HG02840 (cell line): ENCODE data around the gene SSBP2.
"Not testable (repeated sequence)": the region's sequence is repeated elsewhere in the genome, so short reads cannot be mapped to it uniquely, and the experiment has no call there.

Source experiments
- ATAC-seq: cut with Tn5 transposase; IDR thresholded peaks from one replicate; pipeline ENCODE4 v1.9.1; 2021; ENCODE audit warnings: mild to moderate bottlenecking, moderate library complexity, moderate number of reproducible peaks; ENCODE audit not compliant: unreplicated experiment, low FRiP score

Gene SSBP2

DNA sequence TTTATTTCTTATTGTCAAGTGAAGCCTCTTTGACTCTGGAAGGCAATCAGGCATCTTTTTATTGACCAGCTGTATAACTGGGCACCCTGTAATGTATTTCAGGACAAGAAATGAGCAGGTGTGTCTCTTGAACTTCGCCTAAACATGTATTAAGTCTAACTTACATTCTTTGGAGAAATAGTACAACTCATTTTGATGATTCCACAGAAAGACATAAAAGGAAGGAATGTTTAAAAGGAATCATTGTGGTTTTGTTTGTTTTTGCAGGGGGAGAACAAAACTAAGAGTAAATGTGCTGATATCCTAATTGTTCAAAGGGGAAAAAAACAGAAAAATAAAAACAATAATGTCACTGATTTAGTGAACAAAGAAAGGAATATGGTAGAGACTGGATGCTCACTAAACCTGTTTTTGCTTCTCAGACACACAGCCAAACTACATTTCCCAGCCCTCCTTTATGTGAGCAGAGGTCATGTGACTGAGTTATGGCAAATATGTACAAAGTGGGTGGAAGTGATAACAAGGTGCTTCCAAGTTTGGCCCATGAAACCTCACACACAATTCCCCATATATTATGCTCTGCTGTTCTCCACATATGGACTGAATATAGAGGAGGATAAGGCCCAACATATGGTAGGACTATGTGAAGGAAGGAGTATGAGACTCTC, 206.4 kb downstream of the SSBP2 start:
- no peak for ATAC-seq

DNA sequence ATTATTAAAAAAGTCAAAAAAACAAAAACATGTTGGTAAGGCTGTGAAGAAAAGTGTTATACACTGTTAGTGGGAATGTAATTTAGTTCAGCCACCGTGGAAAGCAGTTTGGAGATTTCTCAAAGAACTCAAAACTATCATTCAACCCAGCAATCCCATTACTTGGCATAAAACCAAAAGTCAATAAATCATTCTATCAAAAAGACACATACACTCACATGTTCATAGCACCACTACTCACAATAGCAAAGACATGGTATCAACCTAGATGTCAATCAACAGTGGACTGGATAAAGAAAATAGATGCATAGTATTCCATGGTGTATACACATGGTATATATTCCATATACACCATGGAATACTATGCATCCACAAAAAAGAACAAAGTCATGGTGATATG, 208.7 kb downstream of the SSBP2 start:
- ATAC-seq, result no peak

DNA sequence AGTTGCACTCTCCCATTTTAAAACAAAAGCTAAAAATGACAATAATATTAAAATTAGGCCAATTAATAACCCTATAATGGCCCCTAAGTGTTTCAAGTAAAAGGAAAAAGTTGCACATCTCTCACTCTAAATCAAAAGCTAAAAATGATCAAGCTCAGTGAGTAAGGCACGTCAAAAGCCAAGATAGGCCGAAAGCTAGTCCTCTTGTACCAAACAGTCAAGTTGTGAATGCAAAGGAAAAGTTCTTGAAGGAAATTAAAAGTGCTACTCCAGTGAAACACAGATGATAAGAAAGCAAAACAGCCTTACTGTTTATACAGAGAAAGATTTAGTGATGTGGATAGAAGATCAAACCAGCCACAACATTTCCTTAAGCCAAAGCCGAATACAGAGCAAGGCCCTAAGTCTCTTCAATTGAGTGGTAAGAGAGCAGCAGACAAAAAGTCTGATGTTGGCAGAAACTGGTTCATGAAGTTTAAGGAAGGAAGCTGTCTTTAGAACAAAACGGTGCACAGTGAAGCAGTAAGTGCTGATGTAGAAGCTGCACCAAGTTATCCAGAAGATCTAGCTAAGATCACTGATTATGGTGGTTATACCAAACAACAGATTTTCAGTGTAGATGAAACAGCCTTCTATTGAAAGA, 212.9 kb downstream of the SSBP2 start:
- no peak for ATAC-seq

DNA sequence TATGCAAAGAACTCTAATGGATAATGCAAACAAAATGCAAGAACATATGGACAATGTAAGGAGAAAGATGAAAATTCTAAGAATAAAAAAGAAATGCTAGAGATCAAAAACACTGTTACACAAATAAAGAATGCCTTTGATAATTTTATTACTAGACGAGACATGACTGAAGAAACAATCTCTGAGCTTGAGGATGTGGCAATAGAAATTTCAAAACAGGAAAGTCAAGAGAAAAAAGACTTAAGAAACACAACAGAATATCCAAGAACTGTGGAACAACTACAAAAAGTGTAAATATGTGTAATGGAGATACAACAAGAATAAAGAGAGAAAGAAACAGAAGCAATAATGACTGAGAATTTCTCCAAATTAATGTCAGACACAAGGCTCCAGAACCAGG, 216.5 kb downstream of the SSBP2 start:
- ATAC-seq, result no peak

DNA sequence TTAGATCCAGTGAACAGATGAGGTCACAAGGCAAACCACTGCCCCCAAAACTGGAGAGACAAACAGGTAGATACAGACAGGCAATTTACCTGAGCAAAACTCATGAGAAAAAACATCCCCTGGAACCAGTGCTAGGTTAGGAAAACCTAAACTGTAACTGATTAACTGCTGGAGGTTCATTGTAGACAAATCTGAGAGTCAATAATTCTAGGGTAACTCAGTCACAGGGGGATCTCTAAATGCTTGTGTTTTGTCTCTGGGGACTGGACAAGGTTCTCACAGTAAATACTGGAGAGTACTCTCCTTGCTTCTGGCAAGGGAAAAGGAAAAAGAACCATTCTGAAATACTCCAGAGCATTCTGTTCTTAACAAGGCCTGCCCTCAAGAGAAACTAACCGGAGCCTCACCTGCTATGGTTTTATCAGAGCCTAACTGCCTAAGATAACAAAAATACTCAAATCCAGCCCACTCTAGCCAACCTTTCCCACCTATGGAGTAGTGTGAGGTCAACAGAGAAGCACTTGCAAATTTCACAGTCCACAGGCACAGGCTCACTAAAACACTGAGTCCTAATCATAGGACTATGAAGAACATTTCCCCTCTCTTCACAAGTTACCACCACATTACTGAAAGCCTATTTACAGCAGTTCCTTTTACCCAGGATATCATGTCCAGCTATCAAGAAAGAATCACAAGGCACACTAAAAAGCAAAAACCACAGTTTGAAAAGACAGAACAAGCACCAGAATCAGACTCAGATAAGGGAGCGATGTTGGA, 217.1 kb downstream of the SSBP2 start:
- ATAC-seq, result no peak

DNA sequence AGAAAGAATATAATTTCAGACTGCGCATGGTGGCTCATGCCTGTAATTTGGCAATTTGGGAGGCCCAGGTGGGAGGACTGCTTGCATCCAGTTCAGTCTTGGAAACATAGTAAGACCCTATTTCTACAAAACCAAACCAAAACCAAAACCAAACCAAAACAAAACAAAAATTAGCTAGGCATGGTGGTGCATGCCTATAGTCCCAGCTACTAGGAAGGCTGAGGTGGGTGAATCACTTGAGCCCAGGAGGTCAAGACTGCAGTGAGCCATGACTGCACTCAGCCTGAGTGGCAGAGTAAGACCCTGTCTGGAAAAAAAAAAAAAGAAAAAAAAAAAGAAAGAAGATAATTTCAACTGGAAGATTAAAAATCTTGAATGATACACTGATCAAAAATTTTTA, 220.0 kb downstream of the SSBP2 start:
- no peak for ATAC-seq

DNA sequence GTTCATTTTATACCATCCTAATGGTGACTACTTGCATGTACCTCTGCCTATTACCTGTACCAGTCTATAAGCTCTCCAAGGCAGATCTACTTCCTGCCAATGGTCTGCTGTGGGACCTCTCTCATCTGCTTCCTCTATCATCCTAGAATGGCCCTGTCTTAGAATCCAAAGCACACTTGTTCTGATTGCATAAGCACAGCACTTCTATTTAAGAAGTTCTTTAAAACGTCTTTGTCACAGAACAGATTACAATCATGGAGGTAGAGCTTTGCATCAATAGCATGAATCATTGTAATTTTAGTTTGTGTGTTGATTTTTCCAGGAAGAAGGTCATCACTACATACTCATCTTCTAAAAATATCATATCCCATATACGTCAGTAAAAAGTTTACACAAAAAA, 225.2 kb downstream of the SSBP2 start:
- ATAC-seq, result no peak

DNA sequence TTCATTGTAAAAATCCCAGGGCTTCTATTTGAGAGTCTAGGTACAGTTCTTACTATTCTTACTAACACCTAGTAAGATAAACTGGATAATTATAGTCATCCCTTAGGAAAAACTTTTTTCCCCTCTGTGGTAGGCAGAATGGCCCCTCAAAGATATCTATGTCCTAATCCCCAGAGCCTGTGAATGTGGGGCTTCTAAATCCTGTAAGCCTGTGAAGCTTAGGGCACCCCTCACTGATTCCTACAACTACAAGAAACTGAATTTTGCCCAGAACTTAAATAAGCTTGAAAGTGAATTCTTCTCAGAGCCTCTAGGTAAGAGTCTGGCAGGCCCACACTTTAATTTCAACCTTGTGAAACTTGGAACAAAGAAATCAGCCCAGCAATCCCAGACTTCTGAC, 226.9 kb downstream of the SSBP2 start:
- no peak for ATAC-seq

DNA sequence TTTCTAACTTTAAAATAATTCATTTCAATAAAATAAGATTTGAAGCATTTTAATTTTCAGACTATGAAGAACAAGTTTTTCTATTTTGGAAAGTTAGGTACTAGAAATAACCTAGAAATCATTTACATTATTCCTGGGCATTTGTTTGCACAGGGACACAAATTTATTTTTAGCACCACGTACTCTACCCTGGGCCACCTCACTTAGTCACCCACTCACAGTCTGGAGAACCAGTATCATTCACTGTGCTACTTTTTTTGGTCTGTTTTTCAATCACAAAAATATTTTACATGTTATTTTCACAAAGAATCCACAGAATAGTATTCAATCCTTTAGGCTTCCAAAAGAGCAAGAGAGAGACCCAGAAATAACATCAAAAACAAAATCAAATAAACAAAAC, 228.3 kb downstream of the SSBP2 start:
- ATAC-seq, result no peak

DNA sequence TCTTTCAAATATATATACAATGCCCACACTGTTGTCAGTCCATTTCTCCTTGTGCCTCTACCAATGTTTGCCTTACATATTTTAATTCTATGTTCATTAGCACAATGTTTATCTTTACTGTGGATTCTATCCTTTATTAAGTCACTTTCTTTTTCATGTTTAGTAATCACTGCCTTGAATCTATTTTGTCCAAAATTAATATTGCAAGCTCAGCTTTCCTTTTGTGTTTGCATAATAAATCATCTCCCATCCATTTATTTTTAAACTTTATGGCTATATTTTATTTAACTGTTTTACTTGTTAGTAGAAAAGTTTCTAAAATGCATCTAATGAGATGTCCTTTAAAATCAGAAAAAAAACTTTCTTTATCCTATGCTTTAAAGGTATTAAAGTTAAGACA, 230.1 kb downstream of the SSBP2 start:
- ATAC-seq, result no peak

DNA sequence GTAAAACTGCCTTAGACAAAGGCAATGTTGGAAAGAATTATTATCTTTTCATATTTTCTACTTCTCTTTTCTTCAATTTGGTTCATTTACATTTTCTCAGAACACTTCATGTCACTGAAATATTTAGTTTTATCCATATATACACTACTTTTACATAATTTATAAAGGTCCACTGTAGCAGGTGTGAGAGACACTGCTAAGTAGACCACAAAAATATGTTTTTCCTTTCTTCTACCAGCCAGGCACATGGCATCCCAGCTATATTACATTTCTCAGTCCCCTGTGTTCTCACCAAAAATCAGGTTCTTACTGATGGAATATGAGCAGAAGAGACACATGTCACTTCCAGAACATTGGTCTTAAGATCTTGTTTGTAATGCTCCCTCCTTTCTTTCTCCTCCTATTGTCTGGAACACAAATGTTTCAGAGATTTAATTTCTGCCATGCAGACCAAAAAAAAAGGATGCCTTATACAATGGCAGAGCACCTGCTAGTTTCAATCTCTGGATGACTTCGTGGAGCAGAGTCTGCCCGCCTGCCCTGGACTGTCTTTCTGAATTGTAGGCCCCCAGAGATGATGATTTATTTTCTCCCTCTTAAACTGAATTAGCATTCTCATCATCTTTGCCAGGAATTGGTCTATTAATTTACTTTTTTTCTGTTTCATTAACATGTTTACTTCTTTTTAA, 231.5 kb downstream of the SSBP2 start:
- no peak for ATAC-seq

DNA sequence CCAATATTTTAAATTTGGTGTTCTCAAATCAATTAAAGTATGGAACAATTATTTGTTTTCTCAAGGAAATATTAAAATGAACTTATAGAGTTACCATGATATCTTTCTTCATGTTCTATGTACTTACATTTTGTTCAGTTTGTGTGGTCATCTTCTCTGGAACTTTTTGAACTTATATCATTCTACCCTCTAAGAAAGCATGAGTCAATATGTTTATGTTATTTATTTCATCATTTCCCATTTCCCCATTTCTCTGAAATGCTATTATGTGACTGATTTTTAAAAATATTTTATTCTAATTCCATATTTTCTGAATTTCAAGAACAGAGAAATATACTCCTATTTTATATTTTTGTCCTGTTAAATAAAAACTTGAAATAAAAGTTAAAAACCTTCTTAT, 233.4 kb downstream of the SSBP2 start:
- ATAC-seq, result no peak

DNA sequence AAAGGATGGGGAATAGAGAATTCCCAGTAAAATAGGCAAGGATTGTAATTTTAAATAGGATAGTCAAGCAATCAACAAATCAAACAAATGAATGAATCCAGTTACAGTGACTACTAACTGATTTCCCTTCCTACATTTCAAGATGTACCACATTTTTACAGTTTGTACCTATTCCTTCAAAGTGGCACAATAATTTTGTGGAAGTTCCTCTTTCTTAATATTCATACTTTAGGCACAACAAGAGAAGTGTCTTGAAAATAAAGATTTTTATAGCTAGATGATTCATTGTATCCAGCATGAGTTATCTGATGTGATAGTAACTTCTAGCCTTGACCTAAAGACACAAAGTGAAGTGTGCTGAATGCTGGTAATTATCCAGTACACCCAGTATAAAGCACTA, 234.8 kb downstream of the SSBP2 start:
- ATAC-seq, result no peak

DNA sequence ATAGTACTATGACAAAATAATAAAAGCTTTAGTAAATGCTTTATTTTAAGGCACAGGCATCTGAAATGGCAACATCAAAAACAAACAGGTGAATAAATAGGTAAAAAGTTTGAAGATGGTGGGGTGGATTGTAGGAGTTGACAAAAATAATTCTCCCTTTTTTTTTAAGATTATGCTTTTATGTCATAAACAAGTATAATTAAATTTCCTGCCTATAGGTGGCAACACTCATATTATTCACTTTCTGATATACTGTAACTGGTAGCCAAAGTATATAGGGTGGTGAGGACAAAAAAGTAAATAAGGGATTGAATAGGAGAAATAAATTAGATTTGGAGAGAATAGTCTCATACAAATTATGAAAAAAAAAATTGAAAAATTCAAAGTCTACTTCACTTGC, 236.9 kb downstream of the SSBP2 start:
- ATAC-seq, result no peak

DNA sequence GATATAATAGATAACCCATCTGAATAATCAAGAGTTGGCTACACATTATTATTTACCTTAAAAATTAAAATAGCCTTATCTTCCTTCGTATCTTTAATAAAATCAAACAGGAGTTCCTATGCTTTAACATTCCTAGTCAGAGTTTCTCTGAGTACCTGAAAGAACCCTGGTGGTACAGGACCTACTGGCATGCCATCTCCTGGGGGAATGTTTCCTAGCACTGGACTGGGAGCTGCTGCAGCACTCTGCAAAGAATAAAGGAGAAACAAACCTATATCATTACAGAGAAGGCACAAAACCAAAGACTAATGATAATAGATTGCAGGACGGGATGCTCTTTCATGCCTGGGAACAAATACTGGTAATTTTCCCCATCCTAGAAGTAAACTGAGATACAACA, 237.4 kb downstream of the SSBP2 start:
- ATAC-seq, result no peak

DNA sequence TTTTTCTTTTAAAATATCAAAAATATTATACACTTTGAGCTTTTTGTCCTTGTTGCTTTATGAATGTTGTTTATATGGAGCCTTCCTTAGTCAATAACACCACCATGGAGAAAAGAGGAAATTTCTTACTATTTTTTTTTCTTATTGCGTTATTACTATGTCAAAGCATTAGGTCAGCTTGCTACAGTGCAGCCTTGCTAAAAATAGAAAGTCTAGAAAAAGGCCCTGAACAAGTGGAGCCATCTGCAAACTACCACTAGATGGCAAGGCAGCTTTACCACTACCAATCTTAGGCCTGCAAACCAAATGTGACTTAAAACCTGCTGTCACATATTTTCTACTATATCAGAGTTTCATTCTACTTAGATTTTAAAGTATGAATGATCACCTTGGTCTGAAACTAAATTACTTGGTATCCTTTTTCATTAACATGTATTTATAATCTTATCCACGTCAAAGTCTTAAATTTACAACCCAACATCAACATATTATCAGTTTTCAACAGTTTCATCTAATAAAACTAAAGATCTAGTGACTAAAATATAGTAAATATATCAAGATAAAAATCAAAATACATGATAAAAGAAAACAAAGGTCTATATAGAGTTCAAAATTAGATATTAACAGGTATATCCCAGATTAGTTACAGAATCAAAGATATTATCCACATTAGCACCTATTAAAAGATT, 243.9 kb downstream of the SSBP2 start:
- peak; percentile 96 for ATAC-seq

DNA sequence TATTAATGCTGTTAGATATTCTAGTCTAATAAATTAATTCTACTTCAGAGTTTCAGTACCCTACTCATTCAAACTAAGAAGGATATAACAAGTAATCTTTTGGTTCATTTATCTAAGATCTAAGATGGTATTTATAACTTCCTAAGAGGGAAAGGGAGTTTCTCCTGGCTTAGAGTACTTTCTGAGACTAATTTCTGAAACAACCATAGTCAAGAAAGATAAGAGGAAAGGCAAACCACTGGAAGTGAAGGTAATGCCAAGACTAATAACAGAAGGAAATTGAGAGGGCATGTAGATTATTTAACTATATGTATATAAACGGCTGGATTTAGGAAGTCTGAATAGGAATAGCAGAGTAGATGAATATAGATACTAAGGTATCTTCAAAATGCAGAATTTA, 244.5 kb downstream of the SSBP2 start:
- no peak for ATAC-seq

DNA sequence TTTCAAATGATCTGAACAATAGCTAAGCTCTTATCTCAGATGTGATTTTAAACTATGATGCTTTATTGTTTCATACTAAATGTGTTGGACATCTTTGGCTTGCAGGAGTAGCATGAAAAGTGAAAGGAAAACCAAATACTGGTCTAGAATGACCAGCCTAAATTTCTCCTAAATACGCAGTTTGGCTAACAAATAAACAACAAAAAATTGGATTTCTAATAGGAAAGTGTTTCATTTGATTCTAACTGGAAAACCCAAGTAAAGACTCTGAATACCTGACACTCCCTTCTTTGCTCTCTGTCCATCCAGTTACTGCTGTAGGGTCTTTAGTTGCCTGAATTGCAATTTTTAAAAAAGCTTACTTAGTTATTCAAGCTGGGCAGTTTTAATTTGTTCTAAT, 245.2 kb downstream of the SSBP2 start:
- ATAC-seq, result no peak

DNA sequence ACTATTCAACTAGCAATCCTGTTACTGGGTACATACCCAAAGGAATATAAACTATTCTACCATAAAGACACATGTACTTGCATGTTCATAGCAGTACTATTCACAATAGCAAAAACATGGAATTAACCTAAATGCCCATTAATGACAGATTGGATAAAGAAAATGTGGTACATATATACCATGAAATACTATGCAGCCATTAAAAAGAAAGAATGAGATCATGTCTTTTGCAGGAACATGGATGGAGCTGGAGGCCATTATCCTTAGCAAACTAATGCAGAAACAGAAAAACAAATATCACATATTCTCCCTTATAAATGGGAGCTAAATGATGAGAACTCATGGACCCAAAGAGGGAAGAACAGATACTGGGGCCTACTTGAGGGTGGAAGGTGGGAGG, 247.3 kb downstream of the SSBP2 start:
- not testable (repeated sequence) for ATAC-seq

DNA sequence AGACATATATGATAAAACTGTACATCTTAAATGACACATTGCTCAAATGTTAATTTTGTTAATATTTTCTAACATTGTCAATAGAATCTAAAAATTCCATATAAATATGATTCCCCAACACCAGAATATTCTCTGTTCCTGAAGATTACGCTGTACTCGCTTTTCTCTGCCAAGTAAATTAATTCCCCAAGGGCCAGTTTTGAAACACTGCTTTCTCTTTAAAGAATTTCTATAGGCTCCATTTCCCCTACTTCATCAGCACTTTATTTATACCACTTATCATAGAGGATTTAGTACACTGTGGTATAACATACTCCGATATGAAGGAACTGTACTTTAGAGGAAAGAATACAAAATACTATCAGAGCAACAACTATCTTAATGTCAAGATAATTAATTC, 255.6 kb downstream of the SSBP2 start:
- ATAC-seq, result no peak

DNA sequence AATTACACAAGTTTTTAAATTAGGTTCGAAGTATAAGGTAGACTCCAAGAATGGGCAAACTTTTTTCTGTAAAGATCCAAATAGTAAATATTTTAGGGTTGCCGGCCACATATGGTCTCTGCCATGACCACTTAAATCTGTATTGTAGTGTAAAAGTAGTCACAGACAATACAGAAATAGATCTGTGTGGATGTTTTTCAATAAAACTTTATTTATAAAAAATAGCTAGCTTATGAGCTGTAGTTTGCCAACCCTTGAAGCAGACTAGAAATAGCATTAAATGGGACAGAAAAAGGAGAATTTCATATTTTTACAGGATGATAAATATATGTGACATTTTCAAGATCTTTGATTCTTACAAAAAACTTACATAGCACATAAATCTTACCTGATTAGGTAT, 262.0 kb downstream of the SSBP2 start:
- no peak for ATAC-seq
